Activated CD4-positive, alpha-beta T cell treated with anti-CD3 and anti-CD28 coated beads, Interleukin-10, Interleukin-2, amounts not matched to agents 100 ng/mL and 50 ng/mL, durations not matched to agents 16 hours and 8 hours (primary cell): ENCODE measurements around the gene NSL1.
"Not testable (repeated sequence)": the region's sequence is repeated elsewhere in the genome, so short reads cannot be mapped to it uniquely, and the experiment has no call there.

Source experiments
- DNase-seq: peaks from one replicate; pipeline ENCODE4 v3.0.0-alpha.2; 2020

Gene NSL1

GRCh38 chr1:212782422-212783154 is 9.0 kb downstream of the NSL1 start:
- peak; percentile 26 for DNase-seq

GRCh38 chr1:212781225-212781624 is 10.4 kb downstream of the NSL1 start:
- no peak for DNase-seq

- DNase-seq: peak; percentile 16
Measured at GRCh38 chr1:212780759-212781158, 10.8 kb downstream of the NSL1 start.

GRCh38 chr1:212779086-212779485 is 12.5 kb downstream of the NSL1 start:
- not testable (repeated sequence) for DNase-seq

- DNase-seq: no peak
Measured at GRCh38 chr1:212777151-212777550, 14.4 kb downstream of the NSL1 start.

GRCh38 chr1:212775241-212775640 is 16.3 kb downstream of the NSL1 start:
- no peak for DNase-seq

GRCh38 chr1:212774584-212774983 is 17.0 kb downstream of the NSL1 start:
- peak; percentile 34 for DNase-seq

GRCh38 chr1:212773011-212773410 is 18.6 kb downstream of the NSL1 start:
- DNase-seq: no peak

- no peak for DNase-seq
Measured at GRCh38 chr1:212771341-212771740, 20.2 kb downstream of the NSL1 start.

GRCh38 chr1:212769459-212770167 is 22.0 kb downstream of the NSL1 start:
- DNase-seq: peak; percentile 68

GRCh38 chr1:212766825-212767224 is 24.8 kb downstream of the NSL1 start:
- not testable (repeated sequence) for DNase-seq

- DNase-seq: not testable (repeated sequence)
Measured at GRCh38 chr1:212764718-212765281, 26.8 kb downstream of the NSL1 start.

- no peak for DNase-seq
Measured at GRCh38 chr1:212762839-212763238, 28.7 kb downstream of the NSL1 start.

- DNase-seq: no peak
Measured at GRCh38 chr1:212762234-212762633, 29.3 kb downstream of the NSL1 start.

GRCh38 chr1:212760126-212760823 is 31.3 kb downstream of the NSL1 start:
- peak; percentile 72 for DNase-seq

- no peak for DNase-seq
Measured at GRCh38 chr1:212759683-212760082, 31.9 kb downstream of the NSL1 start.

- peak; percentile 28 for DNase-seq
Measured at GRCh38 chr1:212754680-212755079, 36.9 kb downstream of the NSL1 start.

GRCh38 chr1:212754193-212754592 is 37.4 kb downstream of the NSL1 start:
- peak; percentile 38 for DNase-seq

GRCh38 chr1:212753749-212754148 is 37.8 kb downstream of the NSL1 start:
- no peak for DNase-seq

- DNase-seq: peak; percentile 62
Measured at GRCh38 chr1:212752934-212753497, 38.6 kb downstream of the NSL1 start.

- no peak for DNase-seq
Measured at GRCh38 chr1:212752252-212752933, 39.2 kb downstream of the NSL1 start.

GRCh38 chr1:212749821-212750535 is 41.6 kb downstream of the NSL1 start:
- DNase-seq: peak; percentile 49
